NCI-H460 (cell line): ENCODE data around the gene MMP24OS. TPM values are rescaled to one million over a fixed set of nuclear protein-coding genes. Genes with fewer than 3 reads are reported as not detected.
"Not testable (repeated sequence)": the region's sequence is repeated elsewhere in the genome, so short reads cannot be mapped to it uniquely, and the experiment has no call there.

Source experiments
- DNase-seq: peaks from one replicate; pipeline ENCODE4 v3.0.0-alpha.2; 2016; ENCODE audit warnings: low read depth; ENCODE audit errors: extremely low read depth
- total RNA-seq: library from RNA; depleted of rRNA; stranded (reverse); fragments of >200 nt; shearing (Covaris generic); gene quantifications from 2 replicates; pipeline ENCODE4 v1.2.3, GENCODE V29; 2014

Gene MMP24OS
- total RNA-seq, 1 experiment from 2014 or later, result 10.8 TPM

DNA sequence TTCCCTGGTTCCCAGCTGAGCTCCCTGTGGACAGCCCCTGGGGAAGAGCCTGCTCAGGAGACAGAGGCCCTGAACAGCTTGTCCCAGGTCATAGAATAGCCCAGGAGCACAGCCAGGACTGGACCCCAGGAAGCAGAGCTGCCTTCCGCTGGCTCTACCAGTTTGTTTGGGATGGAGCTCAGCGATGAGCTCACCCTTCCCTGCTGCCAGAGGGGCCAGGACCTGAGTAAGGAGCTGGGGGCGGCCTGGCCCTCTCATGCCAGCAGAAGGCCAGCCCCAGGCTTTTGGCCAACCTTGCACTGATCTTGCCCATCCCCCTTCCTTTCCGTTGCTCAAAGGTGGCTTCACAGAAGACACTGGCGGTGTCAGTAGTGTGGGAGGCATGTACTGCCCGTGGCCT is 17.5 kb downstream of the MMP24OS start:
- no peak for DNase-seq

GRCh38 chr20:35257175-35257909 is 20.6 kb downstream of the MMP24OS start:
- no peak for DNase-seq

- DNase-seq, result no peak
These were observed 23.4 kb downstream of the MMP24OS start for GRCh38 chr20:35254448-35254999.

DNA sequence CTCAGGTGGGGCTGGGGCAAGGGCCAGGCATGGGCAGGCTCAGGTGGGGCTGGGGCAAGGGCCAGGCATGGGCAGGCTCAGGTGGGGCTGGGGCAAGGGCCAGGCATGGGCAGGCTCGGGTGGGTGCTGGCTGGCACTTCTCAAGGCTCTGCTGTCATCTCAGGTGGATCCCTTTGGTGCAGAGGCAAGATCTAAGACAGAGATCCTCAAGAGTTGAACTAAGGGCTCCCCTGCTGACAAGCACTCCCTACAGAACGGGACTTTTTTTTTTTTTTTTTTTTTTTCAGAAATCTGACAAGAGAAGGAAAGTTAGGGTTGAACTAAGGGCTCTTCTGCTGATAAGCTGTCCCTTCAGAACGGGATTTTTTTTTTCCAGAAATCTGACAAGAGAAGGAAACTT is 24.9 kb downstream of the MMP24OS start:
- no peak for DNase-seq

- DNase-seq, result not testable (repeated sequence)
These were observed 25.3 kb downstream of the MMP24OS start for GRCh38 chr20:35252598-35252997.

- no peak for DNase-seq
These were observed 25.9 kb downstream of the MMP24OS start for GRCh38 chr20:35252037-35252461.

GRCh38 chr20:35251613-35251940 is 26.3 kb downstream of the MMP24OS start:
- no peak for DNase-seq

DNA sequence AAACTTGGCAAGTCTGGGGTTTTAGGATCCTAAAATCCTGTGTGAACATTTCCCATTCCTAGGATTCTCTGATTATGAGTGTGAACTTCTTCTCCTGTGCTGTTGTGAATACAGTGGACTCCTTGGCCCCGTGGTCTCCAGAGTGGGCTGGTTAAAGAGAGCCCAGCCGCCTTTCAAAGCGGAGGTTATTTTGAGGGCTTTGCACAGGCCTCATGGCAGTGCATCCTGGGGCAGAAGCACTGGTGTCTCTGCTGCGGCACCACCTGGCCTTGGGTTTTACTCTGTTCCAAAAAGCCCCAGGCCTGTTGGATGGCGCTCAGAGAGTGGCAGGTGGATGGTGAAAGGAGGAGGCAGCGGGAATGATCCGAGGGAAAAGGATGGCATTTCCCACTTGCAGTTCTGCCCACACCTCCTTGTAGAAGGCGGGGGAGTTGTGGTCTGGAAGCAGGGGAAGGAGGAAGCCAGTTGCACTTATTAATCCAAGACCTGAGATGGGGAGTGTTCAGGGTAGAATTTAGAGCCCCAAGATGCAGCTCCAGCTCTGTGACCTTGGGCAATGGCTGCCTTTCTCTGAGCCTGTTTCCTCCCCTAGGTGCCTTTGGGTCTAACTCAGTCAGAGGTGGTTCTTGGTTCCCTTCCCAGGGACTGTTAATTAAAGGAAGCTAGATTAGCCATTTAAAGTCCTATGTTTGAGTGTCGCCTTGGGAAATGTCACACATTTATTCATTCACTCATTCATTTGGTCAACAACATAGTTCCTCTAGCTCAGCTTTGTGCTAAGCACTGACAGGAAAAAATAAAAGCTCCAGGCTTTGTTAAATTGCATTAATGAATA is 29.1 kb downstream of the MMP24OS start:
- DNase-seq, result no peak

GRCh38 chr20:35246723-35247122 is 31.2 kb downstream of the MMP24OS start:
- DNase-seq, result no peak

DNA sequence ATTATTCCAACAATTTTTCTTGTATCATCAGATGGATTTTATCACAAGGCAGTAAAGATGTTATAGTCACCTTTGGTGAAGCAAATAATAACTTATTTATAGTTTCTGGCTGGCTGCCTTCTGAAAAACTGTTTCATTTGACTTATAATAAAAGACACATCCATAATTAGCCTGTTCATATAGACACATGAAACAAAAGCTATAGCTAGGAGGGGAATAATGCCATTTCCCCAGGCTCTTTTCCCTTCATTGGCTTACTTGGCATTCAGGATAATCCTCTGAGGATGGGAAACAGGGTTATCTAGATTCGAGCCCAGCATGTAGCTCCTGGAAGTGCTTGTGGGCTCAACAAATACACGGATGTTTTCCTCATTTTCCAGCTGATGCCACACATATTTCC is 33.9 kb downstream of the MMP24OS start:
- no peak for DNase-seq

DNA sequence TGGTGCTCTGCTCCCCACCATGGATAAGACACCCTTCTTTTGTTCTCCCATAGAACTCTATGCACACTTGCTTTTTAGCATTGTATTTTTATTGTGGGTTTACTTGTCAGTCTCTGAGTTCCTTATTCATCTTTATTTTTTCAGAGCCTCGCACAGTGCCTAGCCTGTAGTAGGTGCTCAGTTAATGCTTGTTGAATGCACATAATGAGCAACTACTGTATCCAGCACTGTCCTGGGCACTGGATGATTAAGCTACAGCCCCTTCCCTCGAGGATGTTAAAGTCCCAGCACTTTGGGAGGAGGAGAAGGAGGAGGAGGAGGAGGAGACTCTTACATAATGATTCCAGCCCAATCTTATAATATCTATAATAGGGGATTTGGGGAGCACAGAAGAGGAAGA is 34.6 kb downstream of the MMP24OS start:
- no peak for DNase-seq

DNA sequence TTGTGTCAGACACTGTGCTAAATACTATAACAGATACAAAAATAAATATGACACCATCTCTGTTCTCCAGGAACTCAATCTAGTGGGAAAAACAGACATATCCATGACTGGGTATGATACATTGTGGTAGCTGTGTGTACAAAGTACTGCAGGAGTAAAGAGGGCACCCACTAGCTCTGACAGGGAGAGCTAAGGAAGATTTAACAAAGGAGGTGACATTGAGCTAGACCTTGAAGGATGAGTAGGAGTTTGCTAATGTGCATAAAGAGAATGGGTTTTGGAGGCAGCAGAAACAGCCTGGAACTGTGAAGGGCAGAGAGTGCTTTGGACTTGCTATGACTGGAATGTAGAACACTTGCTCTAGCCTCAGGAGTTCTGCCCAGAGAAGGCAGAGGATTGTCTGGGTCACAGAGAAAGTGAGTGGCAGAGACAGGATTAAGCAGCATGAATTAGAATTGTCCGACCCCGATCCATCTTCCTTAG is 37.1 kb downstream of the MMP24OS start:
- no peak for DNase-seq

DNA sequence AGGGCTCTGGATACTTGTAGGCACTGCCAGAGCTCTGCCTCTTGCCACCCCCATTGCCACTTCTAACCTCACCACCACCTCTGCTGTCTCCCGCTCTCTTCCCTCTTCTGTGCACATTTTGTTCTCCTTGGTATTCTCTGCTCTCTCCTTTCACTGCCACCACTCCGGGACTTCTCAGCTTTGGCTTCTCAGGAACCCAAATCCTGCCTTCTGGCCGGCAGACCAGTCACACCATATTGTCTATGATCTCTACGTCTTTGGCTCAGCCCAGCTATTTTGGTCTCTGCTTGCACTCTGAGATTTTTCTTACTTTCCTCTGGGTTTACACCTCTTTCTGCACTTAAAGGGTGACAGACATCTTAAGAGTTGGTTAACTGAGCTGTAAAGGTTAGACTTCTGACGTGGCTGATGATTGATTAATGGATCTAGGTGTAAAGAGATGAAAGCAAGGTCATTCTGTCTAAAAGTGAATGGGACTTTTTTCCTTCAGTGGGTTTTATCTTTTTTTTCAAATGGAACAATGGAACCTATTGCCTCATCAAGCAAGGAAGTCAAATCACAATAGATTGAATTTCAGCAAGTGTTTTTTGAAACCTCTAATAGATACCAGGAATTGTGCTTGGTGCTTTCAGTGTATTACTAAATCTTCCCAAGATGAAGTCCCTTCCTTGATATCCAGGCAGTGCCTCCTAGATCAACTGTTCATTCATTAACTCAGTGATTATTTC is 37.7 kb downstream of the MMP24OS start:
- DNase-seq, result no peak

DNA sequence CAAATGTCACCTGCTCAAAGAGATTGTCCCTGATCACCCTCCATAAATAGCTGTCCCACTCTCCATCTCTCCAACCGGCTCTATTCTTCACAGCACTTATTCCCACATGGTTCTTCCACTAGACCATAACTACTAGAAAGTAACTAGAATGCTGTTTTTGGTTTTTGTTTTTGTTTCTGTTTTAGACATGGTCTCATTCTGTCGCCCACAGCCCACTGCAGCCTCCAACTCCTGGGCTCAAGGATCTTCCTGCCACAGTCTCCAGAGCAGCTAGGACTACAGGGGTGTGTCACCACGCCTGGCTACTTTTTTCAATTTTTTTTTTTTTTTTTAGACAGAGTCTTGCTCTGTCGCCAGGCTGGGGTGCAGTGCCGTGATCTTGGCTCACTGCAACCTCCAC is 39.2 kb downstream of the MMP24OS start:
- DNase-seq, result no peak

DNA sequence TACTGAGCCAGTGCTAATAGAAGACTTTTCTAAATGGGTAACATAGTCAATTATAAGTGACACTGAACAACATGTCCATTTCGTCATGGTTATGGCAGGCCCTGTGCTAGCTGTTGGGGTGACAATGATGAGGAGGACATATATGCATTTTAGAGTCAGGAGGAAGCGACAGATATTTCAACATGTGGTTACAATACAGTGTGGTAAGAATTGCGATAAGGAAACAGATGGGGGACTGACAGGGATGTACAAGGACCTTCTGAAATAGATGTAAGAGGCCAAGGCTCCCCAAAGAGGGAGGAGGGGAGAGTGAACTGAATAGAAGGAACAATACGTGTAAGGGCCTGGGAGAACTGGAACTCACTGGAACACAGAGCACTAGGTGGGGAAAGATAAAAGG is 39.8 kb downstream of the MMP24OS start:
- DNase-seq, result no peak

GRCh38 chr20:35237486-35237885 is 40.4 kb downstream of the MMP24OS start:
- DNase-seq, result no peak

DNA sequence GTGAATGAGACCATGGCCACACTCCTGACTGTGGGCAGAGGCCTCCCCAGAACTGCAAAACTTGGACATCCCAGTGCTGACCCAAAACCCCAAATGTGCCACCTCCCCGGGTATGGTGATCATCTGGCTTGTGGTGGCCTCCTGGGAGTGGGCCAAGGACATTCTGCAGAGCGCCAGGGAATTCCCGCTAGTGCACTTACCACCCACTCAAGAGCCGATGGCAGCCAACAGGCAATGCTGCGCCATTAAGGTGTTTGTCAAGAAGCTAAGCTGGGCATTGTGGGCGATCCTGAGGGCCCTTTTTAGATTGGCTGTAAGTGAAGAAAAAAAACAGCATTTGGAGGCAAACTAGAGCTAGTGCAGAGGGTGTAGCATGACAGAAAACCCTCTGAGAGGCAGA is 42.0 kb downstream of the MMP24OS start:
- DNase-seq, result no peak

- DNase-seq, result no peak
These were observed 45.3 kb downstream of the MMP24OS start for GRCh38 chr20:35232575-35232974.

DNA sequence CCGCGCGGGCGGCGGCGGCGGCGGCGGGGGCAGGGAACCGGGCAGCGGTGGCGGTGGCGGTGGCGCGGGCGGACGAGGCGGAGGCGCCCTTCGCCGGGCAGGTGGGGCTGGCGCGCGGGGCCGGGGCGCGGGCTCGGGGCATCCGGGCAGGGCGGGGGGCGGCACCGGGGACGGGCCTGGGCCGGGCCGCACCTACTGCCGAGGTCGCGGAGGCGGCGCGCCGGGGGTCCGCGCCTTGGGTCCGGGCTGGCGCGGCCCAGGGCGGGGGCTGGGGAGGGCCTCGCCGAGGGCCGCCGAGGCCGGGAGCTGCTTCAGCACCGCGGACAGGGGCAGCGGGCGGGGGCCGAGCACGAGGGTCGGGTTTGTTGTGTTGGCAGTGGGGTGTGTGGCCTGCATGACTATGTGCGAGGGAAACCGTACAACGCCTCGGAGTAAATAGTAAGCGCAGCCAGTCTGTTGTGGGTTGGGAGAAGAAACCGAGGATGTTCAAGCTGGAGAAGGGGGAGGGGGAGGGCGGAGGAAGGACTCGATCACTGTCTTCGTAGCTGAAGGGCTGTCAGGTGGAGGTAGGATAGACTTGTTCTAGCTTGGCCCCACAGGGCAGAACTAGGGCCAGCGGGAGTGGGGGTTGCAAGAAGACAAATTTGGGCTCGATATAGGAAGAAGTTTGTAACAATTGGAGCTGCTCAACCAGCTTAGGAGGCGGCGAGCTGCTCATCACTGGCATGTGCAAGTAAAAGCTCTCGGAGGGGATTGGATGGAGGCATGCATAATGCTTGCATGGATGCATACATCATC is 50.8 kb downstream of the MMP24OS start:
- peak; percentile 29 for DNase-seq
